ENCODE measurements around the gene ATRX.

GRCh38 chrX:77638397-77638796, 147.6 kb downstream of the ATRX start:
- TF ChIP-seq CTCF (conservative IDR thresholded peaks at IDR 0.05; ENCODE audit: low read depth in 2 of 2) = no peak
- no peak for TF ChIP-seq REST (IDR thresholded peaks at IDR 0.05; ENCODE audit: unreplicated experiment)
- no peak for TF ChIP-seq POLR2AphosphoS5 (IDR thresholded peaks at IDR 0.05; ENCODE audit: low read depth)
- TF ChIP-seq EZH2 (IDR thresholded peaks at IDR 0.05; ENCODE audit: low read depth, unreplicated experiment) = no peak
- TF ChIP-seq JUNB (IDR thresholded peaks at IDR 0.05; ENCODE audit: unreplicated experiment) = no peak
- TF ChIP-seq EZH2phosphoT487 (IDR thresholded peaks at IDR 0.05; ENCODE audit: unreplicated experiment) = no peak
- no peak for TF ChIP-seq ETS1 (IDR thresholded peaks at IDR 0.05)
- TF ChIP-seq NANOG (IDR thresholded peaks at IDR 0.05; ENCODE audit: borderline replicate concordance) = no peak
- TF ChIP-seq CREB1 (CRISPR knock-in tag; IDR thresholded peaks at IDR 0.05; ENCODE audit: low read depth) = no peak

Measured in GM23338 (cell line).